H9 (cell line): Measurements from ENCODE around the gene KLHL7. TPM values are rescaled to one million over a fixed set of nuclear protein-coding genes. Genes with fewer than 3 reads are reported as not detected.

Experiments
- DNase-seq: peaks from one replicate; pipeline ENCODE4 v3.0.0-alpha.2; 2017
- H2AFZ ChIP-seq: one replicate; pipeline ENCODE4 v1.6.1; 2013; ENCODE audit warnings: mild to moderate bottlenecking, low read length, control low read depth, moderate library complexity
- H2AK5ac ChIP-seq: 2 replicates; pipeline ENCODE4 v1.6.1; 2013; ENCODE audit warnings: low read length, control low read depth, mixed read lengths; ENCODE audit not compliant: insufficient read length
- H2BK120ac ChIP-seq: one replicate; pipeline ENCODE4 v1.6.1; 2013; ENCODE audit warnings: low read depth, mild to moderate bottlenecking, low read length, control low read depth, inconsistent platforms; ENCODE audit not compliant: poor library complexity, severe bottlenecking
- H2BK12ac ChIP-seq: 2 replicates; pipeline ENCODE4 v1.6.1; 2013; ENCODE audit warnings: low read length, control low read depth, mixed read lengths, low read depth; ENCODE audit not compliant: insufficient read length
- H2BK15ac ChIP-seq: 2 replicates; pipeline ENCODE4 v1.6.1; 2013; ENCODE audit warnings: low read depth, low read length, control low read depth
- H2BK20ac ChIP-seq: one replicate; pipeline ENCODE4 v1.6.1; 2013; ENCODE audit warnings: low read depth, mild to moderate bottlenecking, low read length, control low read depth, inconsistent platforms; ENCODE audit not compliant: poor library complexity, severe bottlenecking
- H2BK5ac ChIP-seq: 2 replicates; pipeline ENCODE4 v1.6.1; 2013; ENCODE audit warnings: low read length, control low read depth, mixed read lengths; ENCODE audit not compliant: insufficient read length
- H3K14ac ChIP-seq: 2 replicates; pipeline ENCODE4 v1.6.1; 2013; ENCODE audit warnings: low read length, control low read depth; ENCODE audit not compliant: insufficient read depth
- H3K18ac ChIP-seq: 2 replicates; pipeline ENCODE4 v1.6.1; 2013; ENCODE audit warnings: low read depth, mild to moderate bottlenecking, mixed read lengths, low read length, control low read depth; ENCODE audit not compliant: insufficient read length
- H3K23ac ChIP-seq: 2 replicates; pipeline ENCODE4 v1.6.1; 2013; ENCODE audit warnings: low read length, control low read depth, mixed read lengths, low read depth; ENCODE audit not compliant: insufficient read length
- H3K23me2 ChIP-seq: 2 replicates; pipeline ENCODE4 v1.6.1; 2013; ENCODE audit warnings: low read depth, mild to moderate bottlenecking, mixed read lengths, low read length, control low read depth; ENCODE audit not compliant: insufficient read length, poor library complexity, severe bottlenecking
- H3K27ac ChIP-seq: 2 replicates; pipeline ENCODE4 v1.5.1; 2013; ENCODE audit warnings: low read length, control low read depth, mixed read lengths, low read depth; ENCODE audit not compliant: insufficient read length
- H3K27me3 ChIP-seq: 2 replicates; pipeline ENCODE4 v1.6.1; 2013; ENCODE audit warnings: low read length, control low read depth, inconsistent platforms; ENCODE audit not compliant: insufficient read depth
- H3K4ac ChIP-seq: 2 replicates; pipeline ENCODE4 v1.6.1; 2013; ENCODE audit warnings: low read depth, mild to moderate bottlenecking, control low read depth, inconsistent platforms, low read length, moderate library complexity
- H3K4me1 ChIP-seq: 2 replicates; pipeline ENCODE4 v1.6.1; 2013; ENCODE audit warnings: low read length, control low read depth, inconsistent platforms; ENCODE audit not compliant: insufficient read depth
- H3K4me2 ChIP-seq: 2 replicates; pipeline ENCODE4 v1.6.1; 2013; ENCODE audit warnings: low read length, control low read depth, mixed read lengths; ENCODE audit not compliant: insufficient read length, insufficient read depth
- H3K56ac ChIP-seq: 2 replicates; pipeline ENCODE4 v1.6.1; 2013; ENCODE audit warnings: low read depth, mild to moderate bottlenecking, mixed read lengths, low read length, control low read depth; ENCODE audit not compliant: insufficient read length
- H3K79me1 ChIP-seq: 2 replicates; pipeline ENCODE4 v1.6.1; 2013; ENCODE audit warnings: low read depth, mild to moderate bottlenecking, moderate library complexity, low read length, control low read depth, inconsistent platforms; ENCODE audit not compliant: insufficient read depth, poor library complexity, severe bottlenecking
- H3K79me2 ChIP-seq: 2 replicates; pipeline ENCODE4 v1.6.1; 2013; ENCODE audit warnings: low read length, control low read depth, inconsistent platforms; ENCODE audit not compliant: insufficient read depth
- H3K9ac ChIP-seq: 2 replicates; pipeline ENCODE4 v1.6.1; 2013; ENCODE audit warnings: low read length, control low read depth, mixed read lengths; ENCODE audit not compliant: insufficient read length; ENCODE audit errors: extremely low read depth
- H3K9me3 ChIP-seq: one replicate; pipeline ENCODE4 v1.6.1; 2013; ENCODE audit warnings: low read depth, low read length, inconsistent platforms; ENCODE audit not compliant: control insufficient read depth
- H3T11ph ChIP-seq: one replicate; pipeline ENCODE4 v1.6.1; 2013; ENCODE audit warnings: mild to moderate bottlenecking, low read length, control low read depth, inconsistent platforms
- H4K20me1 ChIP-seq: one replicate; pipeline ENCODE4 v1.6.1; 2013; ENCODE audit not compliant: control insufficient read depth, insufficient read length, insufficient read depth
- H4K5ac ChIP-seq: 2 replicates; pipeline ENCODE4 v1.6.1; 2013; ENCODE audit warnings: low read depth, mild to moderate bottlenecking, mixed read lengths, low read length, control low read depth; ENCODE audit not compliant: insufficient read length
- H4K8ac ChIP-seq: replicated peaks from 2 replicates; pipeline ENCODE4 v1.6.1; 2013; ENCODE audit warnings: low read length, control low read depth, mixed read lengths, low read depth; ENCODE audit not compliant: insufficient read length
- H4K91ac ChIP-seq: 2 replicates; pipeline ENCODE4 v1.6.1; 2013; ENCODE audit warnings: low read depth, mild to moderate bottlenecking, moderate library complexity, mixed read lengths, low read length, control low read depth; ENCODE audit not compliant: insufficient read length
- H3K27ac Mint-ChIP-seq, 3 experiments: 2 replicates in 2 of 3; 3 replicates in 1 of 3; pipeline ENCODE4 v1.8.0; 2020 to 2021; ENCODE audit warnings: mixed read lengths in 3 of 3, mild to moderate bottlenecking in 1 of 3, moderate library complexity in 1 of 3
- H3K27me3 Mint-ChIP-seq: 2 replicates; pipeline ENCODE4 v1.8.0; 2021; ENCODE audit warnings: low read depth, mild to moderate bottlenecking, moderate library complexity, mixed read lengths
- H3K36me3 Mint-ChIP-seq, 3 experiments: 2 replicates in 2 of 3; 3 replicates in 1 of 3; pipeline ENCODE4 v1.8.0; 2020 to 2021; ENCODE audit warnings: low read depth in 3 of 3, mixed read lengths in 3 of 3; ENCODE audit not compliant: insufficient read depth in 1 of 3
- H3K4me1 Mint-ChIP-seq, 2 experiments: 2 replicates each; pipeline ENCODE4 v1.8.0; 2020; ENCODE audit warnings: mixed read lengths in 2 of 2
- H3K4me3 Mint-ChIP-seq, 2 experiments: 2 replicates in 1 of 2; 3 replicates in 1 of 2; pipeline ENCODE4 v1.8.0; 2020 to 2021; ENCODE audit warnings: mild to moderate bottlenecking in 2 of 2, mixed read lengths in 2 of 2, moderate library complexity in 1 of 2
- H3K9me3 Mint-ChIP-seq, 2 experiments: 2 replicates in 1 of 2; 3 replicates in 1 of 2; pipeline ENCODE4 v1.8.0; 2020; ENCODE audit warnings: mild to moderate bottlenecking in 2 of 2, mixed read lengths in 2 of 2, moderate library complexity in 1 of 2
- CTCF ChIP-seq: fragments of 200-600 bp; sonication (generic); conservative IDR thresholded peaks from 3 replicates; pipeline ENCODE4 v1.8.0; 2021; ENCODE audit warnings: antibody characterized with exemption, mild to moderate bottlenecking
- WGBS: extraction: QIAGEN DNeasy Blood & Tissue Kit; methylation state at CpG from one replicate; pipeline ENCODE4 v1.1.7; 2013; ENCODE audit warnings: missing lambda C conversion rate, low lambda C conversion rate, mixed read lengths; ENCODE audit not compliant: insufficient read length; ENCODE audit errors: extremely low coverage; 5-methylcytosine and 5-hydroxymethylcytosine counted together
- total RNA-seq: library from RNA; stranded (reverse); gene quantifications from 2 replicates; pipeline ENCODE4 v1.2.1, GENCODE V29; 2021

Gene KLHL7
- total RNA-seq, 1 experiment from 2014 or later = 56.7 TPM

GRCh38 chr7:23208316-23208715 lies 102.7 kb downstream of the KLHL7 start:
- WGBS = no CpG with 5 or more reads among the region's 4 CpGs

More at GRCh38 chr7:23208316-23208715, 102.7 kb downstream of the KLHL7 start:
- no peaks in the 10 kb centered on the region for H3K9me3 ChIP-seq
- H3K23me2 ChIP-seq = no peaks in the 10 kb centered on the region
- H4K8ac ChIP-seq = no peak overlapping the region
- no peak overlapping the region for H4K5ac ChIP-seq
- H3K4me1 ChIP-seq = no peaks in the 10 kb centered on the region
- H3K4me2 ChIP-seq = no peak overlapping the region
- no peaks in the 10 kb centered on the region for H3K79me1 ChIP-seq
- H3K4me3 Mint-ChIP-seq = no peak overlapping the region
- no peak overlapping the region for H2AFZ ChIP-seq
- H3K27me3 Mint-ChIP-seq = no peaks in the 10 kb centered on the region
- H4K91ac ChIP-seq = no peak overlapping the region
- H3K27me3 ChIP-seq = no peaks in the 10 kb centered on the region
- no peak overlapping the region for H2BK120ac ChIP-seq
- no peak overlapping the region for H3K27ac Mint-ChIP-seq
- H2BK20ac ChIP-seq = no peak overlapping the region
- no peak overlapping the region for H2BK15ac ChIP-seq
- H3K9me3 Mint-ChIP-seq = no peaks in the 10 kb centered on the region
- no peak for DNase-seq
- H3K18ac ChIP-seq = no peak overlapping the region
- H4K20me1 ChIP-seq = no peaks in the 10 kb centered on the region
- no peak overlapping the region for H3K56ac ChIP-seq
- no peak overlapping the region for H2BK5ac ChIP-seq
- H3K79me2 ChIP-seq = no peaks in the 10 kb centered on the region
- H2AK5ac ChIP-seq = no peak overlapping the region
- H3K9ac ChIP-seq = no peak overlapping the region
- H3K27ac ChIP-seq = no peak overlapping the region
- no peak overlapping the region for H3K14ac ChIP-seq
- H2BK12ac ChIP-seq = no peak overlapping the region
- H3K4me1 Mint-ChIP-seq = peaks cover 0 to 7% of the 10 kb centered on the region in 2 experiments; a peak in 1 of 4 replicates
- no peak overlapping the region for H3T11ph ChIP-seq
- H3K36me3 Mint-ChIP-seq = peaks cover 0 to 6% (median 3%) of the 10 kb centered on the region in 3 experiments; a peak in 2 of 7 replicates
- H3K4ac ChIP-seq = no peak overlapping the region
- TF ChIP-seq CTCF = no peak
- no peak overlapping the region for H3K23ac ChIP-seq
